Testis (tissue), 3 donors: ENCODE data around the gene AK9. TPM values are rescaled to one million over a fixed set of nuclear protein-coding genes. Genes with fewer than 3 reads are reported as not detected.

Experiments used
- DNase-seq: peaks from one replicate; pipeline ENCODE4 v3.0.0-alpha.2; 2019
- H3K27ac ChIP-seq, 2 donors: fragments of 200-600 bp; sonication (generic); one replicate each; pipeline ENCODE4 v1.5.1; 2019
- H3K27me3 ChIP-seq: fragments of 200-600 bp; sonication (generic); one replicate; pipeline ENCODE4 v1.5.1; 2019
- H3K36me3 ChIP-seq: fragments of 200-600 bp; sonication (generic); one replicate; pipeline ENCODE4 v1.5.1; 2017; ENCODE audit warnings: low read depth; ENCODE audit errors: missing control alignments
- H3K4me1 ChIP-seq: fragments of 200-600 bp; sonication (generic); one replicate; pipeline ENCODE4 v1.5.1; 2019
- H3K4me3 ChIP-seq, 2 donors: fragments of 200-600 bp; sonication (generic); one replicate each; pipeline ENCODE4 v1.5.1; 2017 to 2019
- H3K9me3 ChIP-seq: fragments of 200-600 bp; sonication (generic); one replicate; pipeline ENCODE4 v1.5.1; 2017
- CTCF ChIP-seq, 3 experiments: fragments of 450-650 bp in 2 of 3; fragments of 200-600 bp in 1 of 3; sonication (generic) in 1 of 3; IDR thresholded peaks; one replicate each; pipeline ENCODE4 v1.5.1; 2016 to 2019; ENCODE audit warnings: antibody characterized with exemption in 3 of 3, mild to moderate bottlenecking in 2 of 3, moderate library complexity in 1 of 3
- POLR2A ChIP-seq: fragments of 450-650 bp; IDR thresholded peaks from one replicate; pipeline ENCODE4 v1.6.1; 2017; ENCODE audit warnings: antibody characterized with exemption, mild to moderate bottlenecking, moderate library complexity
- WGBS, 2 donors: methylation state at CpG; one replicate each; pipeline ENCODE4 v1.1.5; 2018; 5-methylcytosine and 5-hydroxymethylcytosine counted together
- intact Hi-C: fragments of 100-400 bp; cut with DNase I; formaldehyde crosslinking; loops from one replicate; pipeline ENCODE4 v1.15.1; 2023; ENCODE audit warnings: low total_unique reads
- polyA plus RNA-seq: library from polyadenylated mRNA; stranded (reverse); fragments of 350-450 nt; fragmentation: Illumina TruSeq; extraction: RNeasy Lipid Tissue Mini Kit (QIAGEN cat#74804); gene quantifications from one replicate; pipeline ENCODE4 v1.2.3, GENCODE V29; 2014; ENCODE audit warnings: low read depth, low replicate concordance; ENCODE audit not compliant: insufficient read depth
- total RNA-seq, 2 donors: library from RNA; depleted of rRNA; stranded (reverse); fragments of >200 nt; gene quantifications; one replicate each; pipeline ENCODE4 v1.2.3, GENCODE V29; 2016

AK9 gene
- total and polyA plus RNA-seq, 3 donors from 2014 or later = 15.2 to 49.4 (median 33.6) TPM

DNA sequence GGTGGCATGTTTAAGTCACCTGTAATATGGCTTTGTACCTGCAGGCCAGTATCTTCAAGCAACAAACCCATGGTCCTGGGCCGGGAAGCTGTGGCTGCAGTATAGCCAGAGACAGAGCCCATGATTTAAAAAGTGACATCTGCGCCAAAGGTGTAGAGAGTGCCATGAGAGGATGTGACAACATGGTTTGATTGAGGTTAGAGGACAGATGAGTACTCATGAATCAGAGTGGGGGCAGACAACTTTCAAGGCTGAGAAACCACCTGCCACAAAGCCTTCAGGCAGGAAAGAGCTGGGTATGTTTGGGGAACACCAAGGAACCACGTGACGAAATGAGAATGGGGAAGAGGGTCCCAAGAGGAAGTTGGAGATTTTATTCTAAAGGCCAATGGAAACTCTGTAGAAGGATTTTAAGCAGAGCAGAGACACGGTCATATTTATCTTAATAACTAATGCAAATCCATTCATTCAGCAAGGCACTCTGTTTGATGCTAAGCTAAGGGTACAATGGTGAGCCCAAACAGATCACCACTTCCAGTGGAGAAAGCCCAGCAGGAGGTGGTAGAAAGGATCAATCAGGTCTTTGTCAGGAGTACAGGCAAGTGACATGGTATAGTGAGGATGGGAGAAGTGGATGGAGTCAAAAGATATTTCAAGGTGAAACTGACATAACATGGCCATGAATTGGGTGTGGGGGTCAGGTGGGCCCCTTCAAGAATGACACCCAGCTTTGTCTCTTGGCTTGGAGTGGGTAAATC, 232.0 kb downstream of the AK9 start:
- H3K36me3 ChIP-seq = no peaks in the 10 kb centered on the region
- TF ChIP-seq CTCF (IDR thresholded peaks at IDR 0.05) (no peak), POLR2A (no peak)
- H3K9me3 ChIP-seq = no peaks in the 10 kb centered on the region
- no peaks in the 10 kb centered on the region for H3K27me3 ChIP-seq
- H3K4me3 ChIP-seq = no peak overlapping the region
- no peak for DNase-seq
- H3K4me1 ChIP-seq = peaks cover 15% of the 10 kb centered on the region
- 83 to 85% methylated on average over 5 of the region's 5 CpGs for WGBS, 2 donors
- H3K27ac ChIP-seq = no peak overlapping the region
- intact Hi-C loops = no loop called here

GRCh38 chr6:109457562-109457996, 233.4 kb downstream of the AK9 start:
- Histone ChIP-seq H3K36me3 (no peaks in the 10 kb centered on the region), H3K4me1 (peaks cover 19% of the 10 kb centered on the region), H3K27ac (peak overlapping the region; percentile 50 to 91), H3K27me3 (no peaks in the 10 kb centered on the region), H3K4me3 (no peak overlapping the region), H3K9me3 (no peaks in the 10 kb centered on the region)
- WGBS, 2 donors = 64 to 70% methylated on average over 6 of the region's 6 CpGs
- TF ChIP-seq CTCF (IDR thresholded peaks at IDR 0.05) = no peak
- no peak for TF ChIP-seq POLR2A
- intact Hi-C loops = no loop called here
- no peak for DNase-seq

GRCh38 chr6:109456710-109457561, 234.1 kb downstream of the AK9 start:
- H3K27ac ChIP-seq = peak overlapping the region; percentile 50 to 91
- H3K4me3 ChIP-seq = peak overlapping the region; percentile 72 to 86
- no peaks in the 10 kb centered on the region for H3K27me3 ChIP-seq
- TF ChIP-seq POLR2A (no peak), CTCF (IDR thresholded peaks at IDR 0.05) (no peak)
- H3K36me3 ChIP-seq = no peaks in the 10 kb centered on the region
- DNase-seq = peak; percentile 74
- peaks cover 19% of the 10 kb centered on the region for H3K4me1 ChIP-seq
- no peaks in the 10 kb centered on the region for H3K9me3 ChIP-seq
- intact Hi-C loops = no loop called here
- WGBS, 2 donors = 45 to 46% methylated on average over 16 of the region's 16 CpGs

DNA sequence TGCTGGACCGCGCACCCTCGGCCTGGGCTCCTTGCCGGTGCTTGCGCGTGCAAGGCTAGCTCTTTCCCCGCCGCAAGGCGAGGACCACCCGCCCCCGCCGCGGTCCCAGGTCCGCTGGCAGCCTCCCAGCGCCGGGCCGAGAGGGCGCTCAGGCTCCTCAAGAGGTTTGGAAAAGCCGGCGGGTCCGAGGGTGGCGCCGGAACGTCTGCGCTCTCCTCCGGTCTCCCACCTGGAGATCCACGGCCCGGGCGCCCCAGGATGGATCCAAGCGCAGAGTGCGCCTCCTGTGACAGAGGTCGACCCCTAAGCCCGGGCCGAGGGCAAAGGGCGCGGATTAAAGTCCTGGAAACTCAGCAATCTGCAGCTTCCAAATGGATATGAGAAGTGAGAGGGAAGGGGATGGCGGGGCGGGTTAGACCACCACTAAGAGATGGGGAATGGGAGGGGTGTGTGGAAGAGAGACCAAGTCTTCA, 234.9 kb downstream of the AK9 start:
- H3K9me3 ChIP-seq = no peaks in the 10 kb centered on the region
- TF ChIP-seq POLR2A (no peak), CTCF (IDR thresholded peaks at IDR 0.05) (no peak)
- peak; percentile 35 for DNase-seq
- 4 to 30% methylated on average over 2 to 36 of the region's 38 CpGs for WGBS, 2 donors
- no peaks in the 10 kb centered on the region for H3K36me3 ChIP-seq
- intact Hi-C loops = no loop called here
- H3K27me3 ChIP-seq = no peaks in the 10 kb centered on the region
- peaks cover 19% of the 10 kb centered on the region for H3K4me1 ChIP-seq
- peak overlapping the region; percentile 74 to 91 for H3K27ac ChIP-seq
- peak overlapping the region; percentile 72 to 86 for H3K4me3 ChIP-seq
